Measurements from ENCODE around the gene DRC7.

DNA sequence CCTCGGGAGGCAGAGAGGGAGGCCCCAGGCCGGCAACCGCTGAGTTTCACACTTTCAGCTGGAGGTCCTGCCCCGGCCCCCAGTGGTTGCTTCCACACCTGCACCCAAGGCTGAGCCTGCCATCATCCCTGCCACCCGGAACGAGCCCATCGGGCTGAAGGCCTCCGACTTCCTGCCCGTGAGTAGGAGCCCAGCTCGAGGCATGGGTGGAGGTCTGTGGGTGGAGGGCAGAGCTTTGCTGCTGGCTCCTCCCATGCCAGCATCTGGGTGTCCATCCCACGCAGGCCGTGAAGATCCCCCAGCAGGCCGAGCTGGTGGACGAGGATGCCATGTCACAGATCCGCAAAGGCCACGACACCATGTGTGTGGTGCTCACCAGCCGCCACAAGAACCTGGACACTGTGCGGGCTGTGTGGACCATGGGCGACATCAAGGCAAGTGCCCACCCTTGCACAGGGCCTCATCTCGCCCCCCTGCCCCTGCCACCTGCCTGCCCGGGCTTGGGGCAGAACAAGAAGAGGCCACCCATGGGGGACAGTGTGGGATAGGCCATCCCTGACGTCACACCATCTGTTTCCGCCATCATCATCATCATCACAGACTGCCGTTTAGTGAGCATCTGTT is 60.6 kb downstream of the DRC7 start:
- TF ChIP-seq CTCF (IDR thresholded peaks at IDR 0.05) (peak in 1 of 6 experiments; percentile 15), POLR2A (IDR thresholded peaks at IDR 0.05) (no peak)

Data from esophagus squamous epithelium (tissue), 4 donors.